Heart right ventricle (tissue), 16 donors: ENCODE measurements around the gene TTC31. TPM values are rescaled to one million over a fixed set of nuclear protein-coding genes. Genes with fewer than 3 reads are reported as not detected.

Source experiments
- ATAC-seq, 8 donors: fragments of 200-7000 bp; cut with Tn5 transposase; one replicate each; pipeline ENCODE4 v1.9.1; 2020; ENCODE audit warnings: mild to moderate bottlenecking in 8 of 8, moderate library complexity in 8 of 8, moderate number of reproducible peaks in 1 of 8
- DNase-seq, 2 donors: peaks; one replicate each; pipeline ENCODE4 v3.0.0-alpha.2; 2020
- H3K27ac ChIP-seq, 10 donors: fragments of 200-600 bp; sonication (generic) in 2 of 10; one replicate each; pipeline versions ENCODE4 v1.5.0 to v1.8.0; 2020 to 2022; ENCODE audit warnings: mild to moderate bottlenecking in 3 of 10
- H3K27me3 ChIP-seq, 7 donors: fragments of 200-600 bp; one replicate each; pipeline ENCODE4 v1.8.0; 2021 to 2022; ENCODE audit warnings: mild to moderate bottlenecking in 2 of 7
- H3K36me3 ChIP-seq, 9 donors: fragments of 200-600 bp; sonication (generic) in 1 of 9; one replicate each; pipeline versions ENCODE4 v1.5.0 to v1.8.0; 2020 to 2022; ENCODE audit warnings: mild to moderate bottlenecking in 2 of 9
- H3K4me1 ChIP-seq, 9 donors: fragments of 200-600 bp; sonication (generic) in 1 of 9; one replicate each; pipeline versions ENCODE4 v1.5.0 to v1.8.0; 2020 to 2022; ENCODE audit warnings: mild to moderate bottlenecking in 4 of 9
- H3K4me3 ChIP-seq, 10 donors: fragments of 200-600 bp; sonication (generic) in 2 of 10; one replicate each; pipeline versions ENCODE4 v1.5.0 to v1.8.0; 2020 to 2022; ENCODE audit warnings: mild to moderate bottlenecking in 7 of 10, moderate library complexity in 2 of 10
- H3K9me3 ChIP-seq, 11 donors: fragments of 200-600 bp in 10 of 11; sonication (generic) in 2 of 11; one replicate each; pipeline versions ENCODE4 v1.5.0 to v1.8.0; 2013 to 2022; ENCODE audit warnings: mild to moderate bottlenecking in 2 of 11, control low read depth in 1 of 11, moderate library complexity in 1 of 11
- WGBS, 2 donors: extraction: QIAGEN DNeasy Blood & Tissue Kit; methylation state at CpG; one replicate each; pipeline ENCODE4 v1.1.7; 2013; ENCODE audit warnings: inconsistent platforms in 1 of 2; 5-methylcytosine and 5-hydroxymethylcytosine counted together
- intact Hi-C, 10 donors: fragments of 100-400 bp; cut with DNase I; formaldehyde crosslinking; loops; one replicate each; pipeline versions ENCODE4 v1.11.1 to v1.14.2; 2022
- polyA plus RNA-seq, 2 donors: library from polyadenylated mRNA; stranded (reverse); fragments of 200-250 nt; gene quantifications; one replicate each; pipeline ENCODE4 v1.2.3, GENCODE V29; 2013
- total RNA-seq, 10 donors: library from RNA; stranded (reverse); fragmentation: NEBNext Ultra II Directional in 3 of 10; extraction: Animal tissue kit (Norgen Biotek cat#: 25700) in 3 of 10; gene quantifications; one replicate each; pipeline versions ENCODE4 v1.2.1 to v1.2.4, GENCODE V29; 2021 to 2023
- TF ChIP-seq, protein P1 (sequence below), 9 donors: fragments of 200-600 bp; sonication (generic) in 2 of 9; IDR thresholded peaks; one replicate each; pipeline versions ENCODE4 v1.5.0 to v1.8.0; 2021 to 2022; ENCODE audit warnings: antibody characterized with exemption in 9 of 9, mild to moderate bottlenecking in 5 of 9, moderate library complexity in 1 of 9
- donor health status: Arrhythmogenic right ventricular cardiomyopathy.
- donor health status: ischemic (EF 13 %, LVEDD 7.1; RV severe dilation, severe dysfunction).
- donor health status: healthy with polysubstance abuse.
- donor health status: DM: no; HTN: yes; CAD: no.
- donor health status: DM: no; HTN: no; CAD: no.
- donor health status: ischemic (EF 25% LVEDD 6.9; RV normal size, moderate dysfunction).
- donor health status: ischemic (EF 25% LVEDD 5.7; RV mildly dilated, moderate dysfunction).
- donor health status: healthy.
- donor health status: DM: yes; HTN: yes; CAD: no.
- donor health status: Ischemic cardiomyopathy.
- donor health status: ischemic (EF 35%, LVEDD 5.7; RV mildly dilated, moderate dysfunction).
- donor health status: nonischemic (EF 11% LVEDD 7.7; RV severe dilation, severe dysfunction).
- donor health status: DM: yes; HTN: yes; CAD: no.
- donor health status: PGD.
- donor health status: ischemic (EF 29% LVEDD 5.4; RV normal size, mild dysfunction).
- donor health status: nonischemic (EF 23%, LVEDD 6.1; RV moderate dilation, normal function).

Gene TTC31
- total and polyA plus RNA-seq, 12 donors = 7.2 to 18.7 (median 9.4) TPM

DNA sequence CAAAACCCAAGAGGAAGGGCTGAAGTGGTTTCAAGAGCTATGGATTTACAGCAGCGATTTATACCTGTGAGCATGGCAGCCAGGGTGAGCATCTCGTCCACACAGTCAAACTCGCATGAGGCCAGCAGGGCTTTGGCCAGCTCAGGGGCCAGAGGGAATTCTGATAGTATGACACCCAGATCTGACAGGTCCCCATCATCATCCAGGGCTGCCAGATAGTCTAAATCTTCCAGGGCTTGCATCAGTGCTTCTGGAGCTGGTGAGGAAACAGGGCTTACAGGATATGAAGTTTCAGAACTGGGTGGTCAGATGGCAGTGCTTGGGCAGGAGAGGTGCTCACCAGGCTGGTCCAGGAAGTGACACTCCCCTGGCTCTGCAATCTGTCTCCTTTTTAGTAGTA lies 39.6 kb downstream of the TTC31 start:
- H3K27ac ChIP-seq = no peak overlapping the region
- DNase-seq (no peak), ATAC-seq (no peak)
- H3K27me3 ChIP-seq = peaks cover 6 to 43% (median 35%) of the 10 kb centered on the region in 7 donors
- 70 to 72% methylated on average over 3 of the region's 3 CpGs for WGBS, 2 donors
- H3K4me3 ChIP-seq = no peak overlapping the region
- TF ChIP-seq, protein P1, sequence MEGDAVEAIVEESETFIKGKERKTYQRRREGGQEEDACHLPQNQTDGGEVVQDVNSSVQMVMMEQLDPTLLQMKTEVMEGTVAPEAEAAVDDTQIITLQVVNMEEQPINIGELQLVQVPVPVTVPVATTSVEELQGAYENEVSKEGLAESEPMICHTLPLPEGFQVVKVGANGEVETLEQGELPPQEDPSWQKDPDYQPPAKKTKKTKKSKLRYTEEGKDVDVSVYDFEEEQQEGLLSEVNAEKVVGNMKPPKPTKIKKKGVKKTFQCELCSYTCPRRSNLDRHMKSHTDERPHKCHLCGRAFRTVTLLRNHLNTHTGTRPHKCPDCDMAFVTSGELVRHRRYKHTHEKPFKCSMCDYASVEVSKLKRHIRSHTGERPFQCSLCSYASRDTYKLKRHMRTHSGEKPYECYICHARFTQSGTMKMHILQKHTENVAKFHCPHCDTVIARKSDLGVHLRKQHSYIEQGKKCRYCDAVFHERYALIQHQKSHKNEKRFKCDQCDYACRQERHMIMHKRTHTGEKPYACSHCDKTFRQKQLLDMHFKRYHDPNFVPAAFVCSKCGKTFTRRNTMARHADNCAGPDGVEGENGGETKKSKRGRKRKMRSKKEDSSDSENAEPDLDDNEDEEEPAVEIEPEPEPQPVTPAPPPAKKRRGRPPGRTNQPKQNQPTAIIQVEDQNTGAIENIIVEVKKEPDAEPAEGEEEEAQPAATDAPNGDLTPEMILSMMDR (IDR thresholded peaks at IDR 0.05) = no peak
- H3K36me3 ChIP-seq = peaks cover 0 to 21% (median 16%) of the 10 kb centered on the region in 9 donors
- H3K4me1 ChIP-seq = peaks cover 0 to 5% (median 0%) of the 10 kb centered on the region in 9 donors
- intact Hi-C loops = no loop called here
- H3K9me3 ChIP-seq = no peaks in the 10 kb centered on the region

DNA sequence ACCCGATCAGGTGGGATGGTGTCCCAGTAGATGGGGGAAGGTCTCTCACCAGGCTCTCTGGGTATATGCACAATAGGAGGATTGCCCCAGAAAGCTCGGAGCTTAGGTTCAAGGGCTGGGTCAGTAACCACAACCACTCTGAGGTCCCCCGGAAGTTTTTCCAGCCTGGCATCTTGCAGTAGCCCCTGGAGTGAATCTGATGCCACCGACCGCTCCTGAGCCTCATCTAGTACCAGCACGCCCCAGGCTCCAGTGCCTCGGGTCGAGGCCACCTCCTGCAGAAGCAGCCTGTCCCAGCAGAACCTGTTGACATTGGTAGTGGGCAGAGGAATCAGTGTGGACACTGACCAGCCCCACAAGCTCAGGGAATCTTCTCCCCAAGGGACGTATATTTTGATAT lies 41.1 kb downstream of the TTC31 start:
- ATAC-seq = no peak

DNA sequence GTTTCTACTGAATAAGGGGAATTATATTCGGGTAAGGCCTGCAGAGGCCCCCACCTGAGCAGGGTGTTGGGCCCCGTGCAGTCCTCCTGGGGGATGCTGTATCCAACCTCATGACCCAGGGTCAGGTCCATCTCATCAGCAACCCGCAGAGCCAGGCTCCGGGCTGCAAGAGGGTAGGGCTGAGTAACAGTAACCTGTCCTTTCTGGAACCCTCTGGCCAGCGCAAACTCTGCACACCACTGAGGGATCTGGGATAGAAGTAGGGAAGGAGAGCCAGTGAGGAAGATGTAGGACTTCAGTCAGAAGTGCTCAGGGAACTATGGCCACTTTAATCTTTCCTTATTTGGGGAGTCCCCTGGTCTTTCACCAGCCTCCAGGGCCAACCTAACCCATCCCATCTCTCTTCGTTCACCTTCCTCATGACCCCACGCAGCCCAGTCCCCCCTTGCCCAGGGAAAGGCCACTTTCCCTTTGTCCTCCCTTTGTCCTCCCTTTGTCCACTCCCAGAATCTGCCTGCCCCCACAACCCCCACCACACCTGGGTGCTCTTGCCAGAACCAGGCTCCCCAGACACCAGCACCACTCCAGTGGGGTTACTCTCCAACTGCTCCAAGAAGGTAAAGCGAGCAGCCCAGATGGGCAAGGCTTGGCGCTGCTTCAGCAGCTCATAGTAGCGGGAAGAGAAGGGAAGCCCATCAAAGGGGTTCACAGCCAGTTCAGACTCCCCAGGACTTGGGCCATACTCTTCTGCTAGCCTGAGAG lies 42.3 kb downstream of the TTC31 start:
- peaks cover 5 to 20% (median 14%) of the 10 kb centered on the region in 9 donors for H3K4me1 ChIP-seq
- intact Hi-C loops = loop anchor here in 1 of 10 donors (5.0 kb wide), 1 partner anchor 43 kb away; the partner anchor contains the start of genes CCDC142 and TTC31

More for the DNA sequence above, 41.1 kb downstream of the TTC31 start:
- Histone ChIP-seq H3K9me3 (no peaks in the 10 kb centered on the region), H3K36me3 (peaks cover 0 to 30% (median 23%) of the 10 kb centered on the region in 9 donors), H3K27me3 (peaks cover 2 to 28% (median 20%) of the 10 kb centered on the region in 7 donors), H3K4me3 (no peak overlapping the region), H3K4me1 (peaks cover 5 to 20% (median 12%) of the 10 kb centered on the region in 9 donors), H3K27ac (no peak overlapping the region)
- WGBS, 2 donors = 85% methylated on average over 9 of the region's 9 CpGs
- TF ChIP-seq, protein P1 (IDR thresholded peaks at IDR 0.05) = no peak
- intact Hi-C loops = no loop called here
- DNase-seq = no peak

More for the DNA sequence above, 42.3 kb downstream of the TTC31 start:
- no peak overlapping the region for H3K27ac ChIP-seq
- H3K27me3 ChIP-seq = peaks cover 0 to 16% (median 9%) of the 10 kb centered on the region in 7 donors
- H3K36me3 ChIP-seq = peaks cover 0 to 30% (median 23%) of the 10 kb centered on the region in 9 donors
- ATAC-seq = no peak
- 87 to 90% methylated on average over 10 of the region's 10 CpGs for WGBS, 2 donors
- TF ChIP-seq, protein P1 (IDR thresholded peaks at IDR 0.05) = no peak
- H3K9me3 ChIP-seq = no peaks in the 10 kb centered on the region
- no peak for DNase-seq
- no peak overlapping the region for H3K4me3 ChIP-seq
